ENCODE measurements around the gene DDX10. TPM values are rescaled to one million over a fixed set of nuclear protein-coding genes. Genes with fewer than 3 reads are reported as not detected.

The DDX10 gene
- total RNA-seq, 4 donors from 2014 or later = 27.9 to 511 (median 31.5) TPM

GRCh38 chr11:108713076-108713790, 48.4 kb downstream of the DDX10 start:
- no peak for DNase-seq
- no peaks in the 10 kb centered on the region for H3K36me3 ChIP-seq
- intact Hi-C loops (cut with DNase I; ENCODE audit: low total_unique reads) = no loop called here
- no peak overlapping the region for H3K27ac ChIP-seq
- H3K4me3 ChIP-seq = no peak overlapping the region
- H3K4me1 ChIP-seq = no peaks in the 10 kb centered on the region
- no peak for TF ChIP-seq POLR2A (IDR thresholded peaks at IDR 0.05)
- no peak for TF ChIP-seq CTCF (IDR thresholded peaks at IDR 0.05)
- no peaks in the 10 kb centered on the region for H3K27me3 ChIP-seq
- H3K9me3 ChIP-seq = no peaks in the 10 kb centered on the region

- no peak for DNase-seq
- intact Hi-C loops (cut with DNase I; ENCODE audit: low total_unique reads) = no loop called here
- H3K4me1 ChIP-seq = no peaks in the 10 kb centered on the region
- no peak overlapping the region for H3K27ac ChIP-seq
- TF ChIP-seq POLR2A (IDR thresholded peaks at IDR 0.05) (no peak), CTCF (IDR thresholded peaks at IDR 0.05) (no peak)
- no peak overlapping the region for H3K4me3 ChIP-seq
- no peaks in the 10 kb centered on the region for H3K9me3 ChIP-seq
- no peaks in the 10 kb centered on the region for H3K36me3 ChIP-seq
- H3K27me3 ChIP-seq = no peaks in the 10 kb centered on the region
Measured at GRCh38 chr11:108715239-108715638, 50.4 kb downstream of the DDX10 start.

GRCh38 chr11:108718466-108718865, 53.6 kb downstream of the DDX10 start:
- DNase-seq = no peak
- no peak for TF ChIP-seq CTCF (IDR thresholded peaks at IDR 0.05)
- TF ChIP-seq POLR2A (IDR thresholded peaks at IDR 0.05) = no peak
- Histone ChIP-seq H3K9me3 (no peaks in the 10 kb centered on the region), H3K27ac (no peak overlapping the region), H3K27me3 (no peaks in the 10 kb centered on the region), H3K4me1 (no peaks in the 10 kb centered on the region), H3K36me3 (peaks cover 0 to under 1% of the 10 kb centered on the region in 2 donors), H3K4me3 (no peak overlapping the region)
- intact Hi-C loops (cut with DNase I; ENCODE audit: low total_unique reads) = no loop called here

GRCh38 chr11:108724974-108725689, 60.3 kb downstream of the DDX10 start:
- peaks cover 0 to 3% of the 10 kb centered on the region in 2 donors for H3K36me3 ChIP-seq
- no peak overlapping the region for H3K4me3 ChIP-seq
- TF ChIP-seq CTCF (IDR thresholded peaks at IDR 0.05) = no peak
- TF ChIP-seq POLR2A (IDR thresholded peaks at IDR 0.05) = no peak
- H3K4me1 ChIP-seq = no peaks in the 10 kb centered on the region
- H3K27ac ChIP-seq = no peak overlapping the region
- DNase-seq = no peak
- no peaks in the 10 kb centered on the region for H3K9me3 ChIP-seq
- intact Hi-C loops (cut with DNase I; ENCODE audit: low total_unique reads) = no loop called here
- no peaks in the 10 kb centered on the region for H3K27me3 ChIP-seq

- H3K27ac ChIP-seq = no peak overlapping the region
- H3K4me1 ChIP-seq = no peaks in the 10 kb centered on the region
- no peaks in the 10 kb centered on the region for H3K9me3 ChIP-seq
- no peak overlapping the region for H3K4me3 ChIP-seq
- intact Hi-C loops (cut with DNase I; ENCODE audit: low total_unique reads) = no loop called here
- no peak for DNase-seq
- TF ChIP-seq CTCF (IDR thresholded peaks at IDR 0.05) (no peak), POLR2A (IDR thresholded peaks at IDR 0.05) (no peak)
- peaks cover 0 to 3% of the 10 kb centered on the region in 2 donors for H3K36me3 ChIP-seq
- H3K27me3 ChIP-seq = no peaks in the 10 kb centered on the region
Measured at GRCh38 chr11:108726077-108726800, 61.4 kb downstream of the DDX10 start.

All from uterus (tissue), 4 donors.